GM12874 (cell line): Measurements from ENCODE around the gene OR4F6.

Source experiments
- TF ChIP-seq, protein P1 (sequence below): IDR thresholded peaks from 2 replicates; pipeline ENCODE4 v1.5.1; 2011; ENCODE audit warnings: low read depth, mild to moderate bottlenecking, control low read depth, low read length, moderate library complexity; ENCODE audit not compliant: insufficient read depth

The OR4F6 gene

DNA sequence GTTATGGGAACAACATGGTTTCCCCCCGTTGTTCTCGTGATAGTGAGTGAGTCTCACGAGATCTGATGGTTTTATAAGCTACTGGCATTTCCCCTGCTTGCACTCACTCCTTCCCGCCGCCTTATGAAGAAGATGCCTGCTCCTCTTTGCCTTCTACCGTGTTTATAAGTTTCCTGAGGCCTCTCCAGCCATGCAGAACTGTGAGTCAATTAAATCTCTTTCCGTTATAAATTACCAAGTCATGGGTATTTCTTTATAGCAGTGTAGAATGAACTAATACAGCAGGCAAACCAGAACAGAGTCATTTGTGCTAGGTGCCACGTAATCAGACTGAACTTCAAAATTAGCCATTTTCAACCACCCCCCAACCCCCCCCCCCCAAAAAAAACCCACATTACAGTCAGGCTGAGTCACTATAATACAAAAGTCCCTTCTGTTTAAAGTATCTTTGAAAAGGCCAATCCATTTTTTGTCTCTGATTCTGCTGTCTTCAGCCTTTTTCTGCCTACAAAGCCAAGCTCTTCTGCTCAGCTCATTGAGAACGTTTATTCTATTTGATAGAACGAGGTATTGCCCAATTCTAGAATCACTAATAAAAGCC is 4.1 kb downstream of the OR4F6 start:
- TF ChIP-seq, protein P1, sequence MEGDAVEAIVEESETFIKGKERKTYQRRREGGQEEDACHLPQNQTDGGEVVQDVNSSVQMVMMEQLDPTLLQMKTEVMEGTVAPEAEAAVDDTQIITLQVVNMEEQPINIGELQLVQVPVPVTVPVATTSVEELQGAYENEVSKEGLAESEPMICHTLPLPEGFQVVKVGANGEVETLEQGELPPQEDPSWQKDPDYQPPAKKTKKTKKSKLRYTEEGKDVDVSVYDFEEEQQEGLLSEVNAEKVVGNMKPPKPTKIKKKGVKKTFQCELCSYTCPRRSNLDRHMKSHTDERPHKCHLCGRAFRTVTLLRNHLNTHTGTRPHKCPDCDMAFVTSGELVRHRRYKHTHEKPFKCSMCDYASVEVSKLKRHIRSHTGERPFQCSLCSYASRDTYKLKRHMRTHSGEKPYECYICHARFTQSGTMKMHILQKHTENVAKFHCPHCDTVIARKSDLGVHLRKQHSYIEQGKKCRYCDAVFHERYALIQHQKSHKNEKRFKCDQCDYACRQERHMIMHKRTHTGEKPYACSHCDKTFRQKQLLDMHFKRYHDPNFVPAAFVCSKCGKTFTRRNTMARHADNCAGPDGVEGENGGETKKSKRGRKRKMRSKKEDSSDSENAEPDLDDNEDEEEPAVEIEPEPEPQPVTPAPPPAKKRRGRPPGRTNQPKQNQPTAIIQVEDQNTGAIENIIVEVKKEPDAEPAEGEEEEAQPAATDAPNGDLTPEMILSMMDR: no peak

DNA sequence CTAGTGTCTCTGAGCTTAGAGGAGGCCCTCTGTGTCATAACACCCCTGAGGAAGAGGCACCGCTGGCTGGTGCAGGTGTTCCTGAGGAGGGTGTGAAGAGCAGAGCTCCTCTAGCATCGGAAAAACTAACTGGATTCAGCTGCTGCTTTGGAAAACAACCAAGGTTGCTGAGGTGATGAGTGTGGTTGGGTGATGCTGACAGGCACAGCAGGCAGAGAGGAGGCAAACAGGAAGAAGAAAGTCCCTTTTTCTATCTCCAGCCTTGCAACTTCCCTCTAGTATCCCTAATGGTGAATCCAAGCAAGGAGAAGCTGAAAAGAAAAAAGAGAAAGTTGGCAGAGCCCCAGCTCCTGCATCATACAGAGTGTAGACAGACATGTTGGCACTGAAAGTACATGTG is 4.9 kb downstream of the OR4F6 start:
- TF ChIP-seq, protein P1: no peak

DNA sequence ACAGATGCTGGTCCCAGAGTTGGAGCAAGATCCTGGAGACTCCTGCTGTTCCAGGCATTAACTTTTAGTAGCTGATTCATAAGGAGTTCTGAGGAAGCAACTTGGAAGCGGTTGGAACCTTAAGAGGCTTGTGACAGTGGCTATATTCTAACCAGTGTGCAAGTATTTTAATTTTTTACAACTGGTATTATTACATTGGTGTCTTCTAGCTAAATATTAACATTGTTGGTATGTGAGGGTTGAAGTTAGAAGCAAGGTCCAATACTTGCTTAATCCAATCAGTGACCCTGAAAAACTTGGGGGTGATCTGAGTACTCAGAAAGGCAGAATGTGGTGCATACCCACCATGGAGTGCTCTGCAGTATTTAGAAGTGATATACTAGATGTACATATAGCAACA is 7.1 kb downstream of the OR4F6 start:
- TF ChIP-seq, protein P1: no peak

DNA sequence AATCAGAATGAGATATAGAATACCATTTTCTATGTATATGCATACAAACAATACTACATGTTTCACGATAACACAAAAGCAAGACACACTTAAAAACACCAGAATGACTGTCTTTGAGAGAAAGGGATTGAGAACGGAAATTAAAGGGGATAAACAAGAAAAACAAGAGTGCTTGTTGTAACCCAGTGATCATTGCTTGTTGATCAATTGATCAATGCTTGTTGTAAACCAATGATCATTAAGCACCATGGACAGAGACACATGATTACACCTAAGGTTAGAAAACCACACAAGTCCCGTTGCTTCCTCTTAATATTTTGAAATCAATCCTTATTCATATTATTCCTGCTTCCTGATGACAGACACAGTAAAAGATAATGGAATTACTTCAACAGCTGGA is 7.6 kb downstream of the OR4F6 start:
- TF ChIP-seq, protein P1: no peak

DNA sequence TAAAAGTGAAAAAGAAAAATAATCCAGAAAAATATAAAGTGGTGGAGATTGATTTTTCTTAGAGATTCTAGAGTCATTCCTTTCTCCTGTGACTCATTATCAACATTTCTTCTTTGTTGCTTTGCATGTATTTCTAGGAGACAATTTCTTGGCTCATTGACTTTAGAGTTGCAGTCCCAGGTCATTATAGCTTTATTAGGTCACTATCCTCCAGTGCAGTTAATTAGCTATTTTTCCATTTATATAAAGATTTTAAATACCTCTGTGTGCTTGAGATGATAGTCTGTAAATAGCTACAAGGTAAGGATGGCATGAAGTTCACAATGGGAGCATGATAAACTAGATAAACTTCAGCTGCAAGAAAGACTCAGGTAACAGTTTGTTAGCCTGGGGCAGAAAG is 8.6 kb downstream of the OR4F6 start, which contains the start of gene OR4F15:
TSS of gene OR4F15 (plus strand) at position 301 of the 400 bp plus-strand sequence. CDS start 5,985 bp downstream, outside the sequence.
- TF ChIP-seq, protein P1: no peak

DNA sequence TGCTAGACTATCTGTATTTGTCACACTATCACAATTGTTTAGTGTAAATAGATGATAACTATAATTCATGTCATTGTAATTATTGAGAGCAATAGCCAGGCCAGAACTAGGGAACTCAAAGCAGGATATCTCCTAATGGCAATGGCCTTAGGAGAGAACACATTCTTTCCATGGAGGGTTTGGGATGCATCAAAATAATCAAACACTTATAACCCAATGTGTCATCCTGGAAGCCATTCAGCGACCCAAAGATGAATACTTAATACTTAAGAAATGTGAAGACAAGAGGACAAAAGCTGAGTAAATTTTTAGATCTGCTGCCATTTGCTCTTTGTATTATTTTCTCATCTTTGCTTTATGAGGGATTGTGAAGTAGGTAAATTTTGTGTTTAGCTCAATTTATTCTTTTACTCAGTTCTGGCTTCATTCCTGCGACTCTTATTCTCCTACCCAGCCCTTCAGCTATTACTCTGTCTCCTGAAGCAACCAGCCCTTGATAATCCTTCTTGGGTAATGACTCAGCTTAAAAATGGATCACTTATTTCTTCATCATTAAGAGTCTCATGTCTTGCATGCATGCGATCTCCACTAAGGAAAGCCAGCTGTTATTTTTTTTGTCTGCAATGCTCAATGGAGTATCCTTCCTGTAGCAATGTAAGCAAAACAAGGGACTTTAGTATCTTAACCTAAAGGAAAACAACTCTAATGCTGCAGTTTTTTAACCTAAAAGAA is 10.7 kb downstream of the OR4F6 start:
- TF ChIP-seq, protein P1: no peak

DNA sequence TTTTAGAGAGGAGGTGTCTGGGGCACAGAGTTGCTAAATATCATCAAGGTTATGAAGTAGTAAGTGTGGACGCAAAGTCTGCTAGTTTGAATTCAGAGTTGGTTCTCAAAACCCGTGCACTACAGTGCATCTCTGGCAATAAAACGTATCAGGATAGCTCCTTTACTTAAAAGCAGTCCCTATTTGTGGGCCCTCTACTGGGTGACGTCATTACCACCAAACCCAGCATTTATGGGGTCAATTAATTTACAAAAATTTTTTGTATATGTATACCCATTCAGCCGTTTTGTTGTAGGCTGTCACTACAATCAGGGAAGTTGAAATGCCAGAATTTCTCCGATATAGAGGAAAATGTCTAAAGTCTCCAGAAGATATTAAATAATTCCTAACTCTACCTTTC is 17.5 kb downstream of the OR4F6 start:
- TF ChIP-seq, protein P1: no peak
